ENCODE measurements around the gene TBX20.
"Not testable (repeated sequence)": the region's sequence is repeated elsewhere in the genome, so short reads cannot be mapped to it uniquely, and the experiment has no call there.

The TBX20 gene

GRCh38 chr7:35254496-35255442, 869 bp upstream of the TBX20 start:
- no peak for DNase-seq

GRCh38 chr7:35253460-35253709, 515 bp downstream of the TBX20 start:
- DNase-seq = no peak

- DNase-seq = no peak
These were observed 1.1 kb downstream of the TBX20 start for GRCh38 chr7:35252612-35253459.

DNA sequence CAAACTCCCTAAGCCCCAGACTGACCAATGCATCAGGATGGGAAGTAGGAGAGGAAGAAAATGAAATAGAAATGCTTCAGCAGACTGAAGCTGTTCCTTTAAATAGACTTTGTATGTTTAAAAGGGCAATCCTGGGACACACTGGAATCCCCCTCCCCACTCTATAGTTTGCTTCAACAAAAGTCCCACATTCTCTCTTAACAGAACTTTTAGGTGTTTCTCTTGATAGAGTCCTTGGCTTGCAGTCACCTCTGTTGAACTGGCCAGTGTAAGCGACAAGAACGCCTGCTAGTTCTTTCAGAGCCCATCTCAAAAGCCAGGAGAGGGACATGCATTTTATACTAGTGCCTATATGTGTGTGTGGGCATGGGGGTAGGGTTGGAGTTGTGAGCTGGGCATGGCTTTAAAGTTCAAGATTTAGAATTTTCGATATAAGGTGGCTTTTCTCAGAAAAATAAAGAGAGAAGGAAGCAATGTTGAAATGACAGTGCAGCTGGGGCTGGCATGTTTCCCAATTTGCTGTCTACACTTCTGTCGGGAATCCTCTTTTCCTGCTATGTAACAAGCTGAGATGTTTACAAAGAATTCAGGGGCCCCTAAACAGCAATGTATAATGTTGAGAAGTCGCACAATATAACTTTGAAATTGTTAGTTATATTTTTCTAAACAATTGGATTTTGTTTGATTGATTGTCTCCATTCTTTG, 2.1 kb downstream of the TBX20 start:
- no peak for DNase-seq

DNA sequence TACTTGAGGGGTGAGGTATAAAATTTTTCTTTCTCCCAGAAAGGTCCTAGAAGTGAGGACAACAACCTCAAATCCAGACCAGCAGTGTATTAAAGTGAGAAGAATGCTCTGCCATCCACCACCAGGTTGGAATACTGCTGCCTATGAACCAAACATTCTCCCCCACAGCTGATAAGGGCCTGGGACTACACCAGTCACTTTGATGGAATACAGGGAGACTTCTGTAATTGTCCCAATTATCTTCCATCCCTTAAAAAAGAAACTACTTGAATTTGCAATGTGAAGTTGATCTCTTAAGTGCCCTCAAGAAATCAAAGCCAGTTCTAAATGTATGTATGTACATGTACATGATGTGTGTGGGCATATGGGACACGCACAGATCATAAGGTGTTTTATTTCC, 3.0 kb downstream of the TBX20 start:
- DNase-seq = no peak

DNA sequence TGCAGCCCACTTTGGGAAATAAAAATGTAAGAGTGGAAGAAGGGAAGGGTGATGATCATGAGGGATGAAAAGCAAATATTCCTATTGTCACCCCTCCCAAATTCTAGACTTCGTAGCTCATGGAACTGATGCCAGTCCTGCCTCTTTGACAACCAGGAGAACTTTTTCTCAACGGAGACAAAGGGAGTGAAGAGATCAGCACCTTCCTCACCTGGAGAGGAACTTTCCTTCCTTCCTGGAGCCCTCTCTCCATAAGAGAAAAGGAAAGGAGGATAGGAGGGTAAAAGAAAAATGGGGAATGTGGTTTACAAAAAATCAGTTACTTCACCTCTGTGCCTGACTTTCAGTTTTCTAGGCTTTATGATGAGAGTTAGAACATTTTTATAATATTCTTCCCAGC, 3.4 kb downstream of the TBX20 start:
- no peak for DNase-seq

DNA sequence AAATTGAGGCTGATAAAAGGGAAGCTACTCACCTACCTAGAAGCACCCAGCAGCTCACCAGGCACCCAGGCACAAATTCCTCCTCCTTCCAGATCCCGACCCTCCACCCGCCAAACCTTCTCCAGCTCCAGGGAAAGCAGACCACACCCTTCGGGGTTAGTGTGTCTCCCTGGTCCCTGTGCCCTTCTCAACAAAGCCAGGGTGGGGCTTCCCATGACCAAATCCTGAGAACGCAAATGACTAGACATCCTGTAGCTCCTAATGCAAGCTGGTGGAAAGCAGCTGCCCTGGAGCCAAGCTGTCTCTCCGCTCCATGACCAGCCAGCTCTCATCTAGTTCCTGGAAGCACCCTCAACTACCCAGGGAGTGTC, 4.4 kb downstream of the TBX20 start:
- no peak for DNase-seq

GRCh38 chr7:35248576-35249536, 5.0 kb downstream of the TBX20 start:
- no peak for DNase-seq

- DNase-seq = no peak
These were observed 7.1 kb downstream of the TBX20 start for GRCh38 chr7:35246819-35247218.

DNA sequence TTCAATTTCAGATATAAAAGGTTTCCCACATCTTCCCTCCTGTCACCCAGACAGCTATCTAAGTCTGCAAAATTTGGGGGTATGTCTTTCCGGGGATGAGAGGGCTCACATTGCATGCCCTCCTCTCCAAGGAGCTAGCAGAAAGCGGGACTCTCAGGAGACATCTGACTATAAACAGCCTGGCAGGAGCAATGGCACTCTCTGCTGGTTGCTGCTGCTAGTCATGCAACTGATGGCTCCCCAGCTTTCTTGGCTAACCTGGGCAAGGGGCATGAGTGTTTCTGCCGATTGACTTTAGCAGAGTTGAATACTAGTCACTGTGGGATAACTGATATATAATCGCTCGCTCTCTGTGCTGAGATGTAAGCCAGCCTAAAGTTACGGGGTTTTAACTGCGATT, 12.0 kb downstream of the TBX20 start:
- no peak for DNase-seq

GRCh38 chr7:35241436-35241835, 12.5 kb downstream of the TBX20 start:
- no peak for DNase-seq

GRCh38 chr7:35241008-35241407, 12.9 kb downstream of the TBX20 start:
- not testable (repeated sequence) for DNase-seq

GRCh38 chr7:35238456-35238855, 15.4 kb downstream of the TBX20 start:
- DNase-seq = not testable (repeated sequence)

- no peak for DNase-seq
These were observed 20.9 kb downstream of the TBX20 start for GRCh38 chr7:35232994-35233393.

GRCh38 chr7:35231221-35231620, 22.7 kb downstream of the TBX20 start:
- DNase-seq = not testable (repeated sequence)

GRCh38 chr7:35229116-35229780, 24.7 kb downstream of the TBX20 start:
- DNase-seq = not testable (repeated sequence)

DNA sequence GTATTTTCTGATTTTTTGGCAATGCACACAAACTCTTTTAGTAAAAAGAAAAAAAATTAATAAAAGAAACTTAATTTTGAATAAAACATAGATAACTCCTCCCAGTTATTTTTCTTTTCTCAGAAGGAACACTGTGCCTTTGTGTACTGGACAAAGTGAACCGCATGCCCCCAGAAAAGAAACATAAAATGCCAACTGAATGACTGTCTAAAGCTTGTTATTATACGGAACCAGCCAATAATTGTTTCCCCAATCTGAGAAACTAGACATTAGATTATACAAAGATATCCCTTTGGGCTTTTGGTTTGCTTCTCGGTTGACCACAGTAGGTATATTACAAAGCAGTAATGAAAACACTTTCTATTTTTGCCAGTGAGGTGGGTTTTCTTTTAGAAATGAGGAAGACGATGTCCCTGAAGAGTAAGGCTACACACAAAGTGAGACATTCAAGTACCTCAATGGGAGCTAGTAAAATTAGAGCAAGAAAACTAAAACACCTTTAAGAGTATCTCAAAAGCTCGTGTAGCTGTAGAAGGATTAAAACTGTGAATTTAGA, 25.3 kb downstream of the TBX20 start:
- DNase-seq = not testable (repeated sequence)

DNA sequence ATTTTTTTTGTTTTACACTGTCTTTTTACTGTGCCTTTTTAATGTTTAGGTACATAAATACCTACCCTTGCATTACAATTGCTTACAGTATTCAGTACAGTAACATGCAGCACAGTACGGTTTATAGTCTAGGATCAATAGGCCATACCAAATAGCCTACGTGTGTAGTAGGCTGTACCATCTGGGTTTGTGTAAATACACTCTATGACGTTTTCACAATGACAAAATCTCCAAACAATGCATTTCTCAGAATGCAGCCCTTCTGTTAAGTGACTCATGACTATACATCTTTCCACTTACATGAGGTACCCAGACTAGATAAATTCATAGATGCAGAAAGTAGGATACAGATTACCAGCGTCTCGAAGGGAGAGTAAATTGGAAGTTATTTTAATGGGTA, 26.5 kb downstream of the TBX20 start:
- not testable (repeated sequence) for DNase-seq

DNA sequence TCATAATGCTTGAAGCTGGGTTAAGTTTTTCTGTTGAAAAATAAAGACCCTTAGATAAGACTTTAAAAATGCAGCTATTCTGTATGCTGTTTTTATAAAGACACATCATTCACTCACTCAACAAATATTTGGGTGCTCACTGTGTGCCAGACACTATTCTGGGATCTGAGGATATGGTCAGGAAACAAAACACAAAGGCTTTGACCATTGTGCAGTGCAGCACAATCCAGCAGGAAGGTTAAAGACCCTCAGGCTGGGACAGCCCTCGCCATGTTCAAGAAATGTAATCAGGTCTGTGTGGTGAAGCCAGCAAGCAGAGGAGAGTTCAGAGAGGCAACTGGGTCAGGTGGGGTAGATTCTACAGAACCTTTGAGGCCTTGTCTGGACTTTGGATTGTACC, 31.5 kb downstream of the TBX20 start:
- DNase-seq = not testable (repeated sequence)

DNA sequence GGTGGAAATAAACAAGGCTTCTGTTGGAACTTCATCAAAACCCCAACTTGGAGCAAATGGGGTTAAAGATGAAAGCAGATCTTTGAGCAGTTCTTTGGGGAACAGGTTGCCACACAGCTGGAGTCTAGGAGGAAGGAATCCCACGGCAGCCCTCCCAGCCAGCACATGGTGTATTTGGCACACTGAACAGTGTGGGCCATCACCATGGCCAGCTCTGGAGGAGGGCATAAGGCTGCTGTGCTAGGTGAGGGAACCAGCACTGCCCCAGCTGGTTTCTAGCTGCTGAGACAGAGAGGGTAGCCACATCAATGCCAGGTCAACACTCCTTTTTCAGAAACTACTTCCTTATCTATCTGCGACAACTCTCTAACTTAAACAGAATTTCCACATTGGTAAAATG, 33.7 kb downstream of the TBX20 start:
- not testable (repeated sequence) for DNase-seq

DNA sequence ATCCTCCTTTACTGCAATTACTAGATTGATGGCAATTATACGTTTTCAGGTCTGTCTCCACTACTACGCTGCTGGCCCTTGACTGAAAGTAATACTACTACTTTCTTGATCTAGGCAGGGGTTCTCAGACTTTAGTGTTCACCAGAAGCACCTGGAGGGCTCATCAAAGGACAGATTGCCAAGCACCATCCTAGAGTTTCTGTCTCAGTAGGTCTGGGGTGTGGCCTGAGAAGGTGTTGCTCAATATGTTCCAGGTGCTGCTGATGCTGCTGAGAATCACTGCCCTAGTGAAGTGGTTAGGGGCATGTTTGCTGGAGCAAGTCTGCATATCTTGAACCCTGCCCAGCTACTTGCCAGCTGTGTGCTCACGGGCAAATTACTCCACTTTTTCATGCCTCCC, 37.9 kb downstream of the TBX20 start:
- not testable (repeated sequence) for DNase-seq

Measured in activated CD4-positive, CD25-positive, alpha-beta regulatory T cell treated with anti-CD3 and anti-CD28 coated beads, Interleukin-2, amount 50 U/mL, for 72 hours (primary cell).